GM12872 (cell line): ENCODE measurements around the gene OTUD5.

ENCODE experiments used
- TF ChIP-seq, protein P1 (sequence below): IDR thresholded peaks from 3 replicates; pipeline ENCODE4 v1.5.1; 2011; ENCODE audit warnings: low read depth, mild to moderate bottlenecking, low read length, moderate library complexity; ENCODE audit not compliant: insufficient read depth

OTUD5 gene

DNA sequence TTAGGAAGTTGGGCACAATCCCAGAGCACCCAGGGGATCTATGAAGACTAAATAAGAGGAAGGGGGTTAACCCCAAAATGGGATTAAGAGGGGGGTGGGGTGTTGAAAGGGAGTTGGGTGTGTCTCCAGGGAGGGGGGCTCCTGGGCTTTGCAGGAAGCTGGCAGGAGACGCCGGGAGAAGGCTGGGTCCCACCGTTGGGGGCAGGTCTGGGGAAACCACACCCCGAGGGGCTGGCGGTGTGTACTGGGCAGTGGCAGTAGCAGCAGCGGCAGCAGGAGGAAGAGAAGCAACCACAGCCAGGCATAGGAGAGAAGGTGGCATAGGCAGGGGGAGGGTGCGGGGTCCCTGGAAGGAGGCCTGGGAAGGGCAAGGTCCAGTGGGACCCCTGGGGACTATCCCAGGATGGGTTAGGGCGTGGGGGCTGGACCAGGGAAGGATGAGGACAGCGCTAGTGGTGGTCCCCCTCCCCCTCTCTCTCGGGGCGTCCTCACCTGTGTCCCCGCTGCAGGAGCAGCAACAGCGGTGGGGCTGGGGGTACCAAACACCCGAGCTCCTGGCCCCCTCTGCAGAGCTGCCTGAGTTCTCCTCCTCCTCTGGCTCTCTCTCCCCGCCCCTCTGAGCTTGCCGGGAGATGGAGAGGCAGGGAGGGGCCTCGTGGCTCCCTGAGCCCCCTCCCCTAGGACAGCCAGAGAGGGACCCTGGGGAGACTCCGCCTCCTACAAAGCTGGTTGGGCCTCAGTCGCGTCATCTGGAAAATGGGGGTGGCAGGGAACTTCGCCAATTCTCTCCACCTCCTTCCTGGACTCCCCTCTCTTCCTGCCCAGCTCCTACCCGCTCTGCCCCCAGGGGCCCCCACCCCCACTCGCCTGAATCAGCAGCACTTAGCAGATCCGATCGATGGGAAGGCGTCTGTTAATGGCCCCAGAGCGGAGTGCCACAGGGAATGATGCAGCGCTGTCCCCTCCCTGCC is 14.1 kb upstream of the OTUD5 start, which contains the start of gene KCND1:
KCND1 (minus strand) TSS at position 596 of the 971 bp plus-strand sequence. CDS start 1,573 bp downstream, outside the sequence.
- TF ChIP-seq, protein P1, sequence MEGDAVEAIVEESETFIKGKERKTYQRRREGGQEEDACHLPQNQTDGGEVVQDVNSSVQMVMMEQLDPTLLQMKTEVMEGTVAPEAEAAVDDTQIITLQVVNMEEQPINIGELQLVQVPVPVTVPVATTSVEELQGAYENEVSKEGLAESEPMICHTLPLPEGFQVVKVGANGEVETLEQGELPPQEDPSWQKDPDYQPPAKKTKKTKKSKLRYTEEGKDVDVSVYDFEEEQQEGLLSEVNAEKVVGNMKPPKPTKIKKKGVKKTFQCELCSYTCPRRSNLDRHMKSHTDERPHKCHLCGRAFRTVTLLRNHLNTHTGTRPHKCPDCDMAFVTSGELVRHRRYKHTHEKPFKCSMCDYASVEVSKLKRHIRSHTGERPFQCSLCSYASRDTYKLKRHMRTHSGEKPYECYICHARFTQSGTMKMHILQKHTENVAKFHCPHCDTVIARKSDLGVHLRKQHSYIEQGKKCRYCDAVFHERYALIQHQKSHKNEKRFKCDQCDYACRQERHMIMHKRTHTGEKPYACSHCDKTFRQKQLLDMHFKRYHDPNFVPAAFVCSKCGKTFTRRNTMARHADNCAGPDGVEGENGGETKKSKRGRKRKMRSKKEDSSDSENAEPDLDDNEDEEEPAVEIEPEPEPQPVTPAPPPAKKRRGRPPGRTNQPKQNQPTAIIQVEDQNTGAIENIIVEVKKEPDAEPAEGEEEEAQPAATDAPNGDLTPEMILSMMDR: no peak

DNA sequence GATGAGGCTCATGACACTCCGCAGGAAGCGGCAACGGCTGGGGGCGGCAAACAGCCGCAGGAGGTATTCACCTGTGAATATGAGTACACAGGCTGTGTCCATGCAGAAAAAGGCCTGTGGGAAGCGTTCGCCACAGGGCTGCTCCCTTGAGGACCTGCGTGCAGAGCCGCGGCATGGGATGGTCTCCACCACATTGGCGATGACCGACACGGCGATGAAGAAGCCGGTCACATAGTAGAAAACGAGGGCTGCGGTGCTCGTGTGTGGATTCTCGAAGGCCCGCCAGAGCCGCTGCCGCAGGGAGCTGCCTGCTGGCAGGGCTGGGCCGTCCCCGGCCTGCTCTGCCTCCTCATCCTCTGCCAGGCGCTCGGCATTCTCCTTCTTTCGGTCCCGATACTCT is 12.1 kb upstream of the OTUD5 start:
- TF ChIP-seq, protein P1: no peak

DNA sequence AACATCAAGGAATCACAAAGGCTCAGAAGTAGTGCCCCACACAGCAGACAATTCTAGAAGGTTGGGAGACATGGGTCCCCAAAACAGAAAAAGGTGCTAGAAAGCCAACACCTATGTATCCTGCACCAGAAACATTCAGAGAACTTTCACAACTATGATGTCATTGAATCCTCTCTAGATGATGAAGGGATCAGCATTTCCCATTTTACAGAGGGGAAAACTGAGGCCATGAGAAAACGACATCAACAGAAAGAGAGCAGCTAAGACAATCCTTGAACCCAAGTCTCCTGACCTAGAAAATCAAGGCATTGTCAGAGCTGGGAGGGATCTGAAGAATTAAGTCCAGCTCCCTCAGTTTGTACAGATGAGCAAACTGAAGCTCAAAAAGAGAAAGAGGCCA is 11.0 kb upstream of the OTUD5 start:
- TF ChIP-seq, protein P1: no peak

DNA sequence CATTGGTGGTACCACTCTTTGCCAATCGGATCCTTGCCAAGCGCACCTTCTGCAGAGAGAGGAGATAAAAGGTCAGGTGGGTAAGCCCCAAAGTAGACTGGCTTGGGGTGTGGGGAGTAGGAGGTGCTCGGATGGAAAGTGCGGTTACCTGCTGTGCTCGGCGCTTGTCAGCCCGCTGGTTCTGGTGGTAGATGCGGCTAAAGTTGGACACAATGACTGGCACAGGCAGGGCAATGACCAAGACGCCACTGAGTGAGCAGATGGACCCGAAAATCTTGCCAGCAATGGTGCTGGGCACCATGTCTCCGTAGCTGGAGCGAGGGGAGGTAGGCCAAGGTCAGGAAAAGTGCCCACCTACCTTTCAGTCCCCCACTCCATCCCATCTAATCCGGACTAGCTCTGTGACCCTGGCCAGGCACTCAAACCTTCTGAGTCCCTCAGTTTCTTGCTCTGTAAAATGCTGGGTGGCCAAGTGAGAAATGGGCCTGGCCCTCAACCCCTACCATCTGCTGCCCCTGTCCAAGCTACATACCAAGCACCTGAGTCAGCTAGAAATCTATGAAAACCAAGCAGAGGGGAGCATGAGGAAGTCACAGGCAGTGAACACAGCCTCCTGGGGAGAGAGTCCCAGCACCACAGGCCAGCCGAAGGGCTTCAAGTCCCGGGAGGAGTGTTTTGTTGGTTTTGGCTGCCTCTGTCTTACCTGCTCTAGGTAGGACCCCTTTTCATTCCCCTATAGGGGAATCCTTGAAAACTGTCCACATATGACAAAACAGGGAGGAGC is 9.6 kb upstream of the OTUD5 start:
- TF ChIP-seq, protein P1: no peak

DNA sequence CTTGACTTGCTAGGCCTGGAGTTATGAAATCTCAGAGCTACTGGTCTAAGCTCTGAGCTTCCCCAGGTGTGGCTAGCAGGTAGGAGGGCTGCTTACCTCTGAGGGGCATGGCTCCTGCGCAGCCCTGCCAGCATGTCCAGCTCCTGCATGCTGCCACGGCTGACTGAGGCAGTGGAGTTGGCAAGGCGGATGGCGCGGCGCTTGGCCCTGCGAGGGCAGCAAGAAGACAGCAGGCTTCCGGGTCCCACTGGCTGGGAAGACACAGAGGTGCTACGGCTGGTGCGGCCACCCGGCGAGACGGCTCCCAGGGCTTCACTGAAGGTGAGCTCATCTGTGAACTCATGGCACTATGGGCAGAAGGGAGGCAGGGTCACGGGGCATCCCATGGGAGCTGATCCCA is 8.6 kb upstream of the OTUD5 start:
- TF ChIP-seq, protein P1: no peak

DNA sequence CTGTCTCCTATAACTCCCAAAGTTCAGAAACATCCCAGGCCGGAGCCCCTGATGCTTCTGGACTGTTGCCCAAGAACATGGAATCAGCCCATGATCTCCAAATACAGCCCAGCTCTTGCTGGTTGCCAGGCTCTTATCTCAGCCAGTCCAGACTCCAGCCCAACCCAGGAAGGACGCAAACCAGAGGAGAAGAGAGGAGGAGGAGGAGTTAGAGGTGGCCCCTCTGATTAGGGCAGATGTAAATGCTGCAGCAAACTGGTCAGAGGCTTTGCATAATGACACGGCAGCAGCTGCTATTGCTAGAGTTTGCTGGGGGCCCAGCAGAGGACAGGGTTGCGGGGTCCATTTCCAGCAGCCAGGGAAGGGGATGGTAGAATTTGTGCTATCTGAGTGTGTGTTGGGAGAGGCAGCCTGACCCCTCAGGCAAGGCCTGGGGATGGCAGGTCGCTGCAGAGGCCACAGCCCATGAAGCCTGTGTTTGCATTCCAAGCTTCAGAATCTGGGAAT is 4.2 kb upstream of the OTUD5 start:
- TF ChIP-seq, protein P1: no peak

DNA sequence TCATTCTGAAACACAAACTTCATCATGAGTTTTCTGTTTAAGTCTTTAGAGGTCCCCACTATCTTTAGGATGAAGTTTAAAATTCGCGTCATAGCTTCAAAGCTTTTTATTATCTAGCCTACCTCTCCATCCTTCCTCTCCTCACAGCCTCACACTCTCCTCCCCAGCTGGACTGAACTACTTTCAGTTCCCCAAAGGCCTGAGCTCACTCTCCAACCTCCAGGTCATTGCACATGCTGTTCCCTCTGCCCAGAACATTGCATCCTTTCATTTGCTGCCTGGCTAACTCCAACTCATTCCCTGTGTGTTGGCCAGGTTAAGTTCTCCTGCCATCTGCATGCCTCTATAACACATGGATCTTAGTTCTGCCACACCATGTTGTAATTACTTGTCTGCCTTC is 2.9 kb upstream of the OTUD5 start:
- TF ChIP-seq, protein P1: no peak
